Measurements from ENCODE around the gene PACRG.

Gene PACRG

GRCh38 chr6:163342571-163343539, 615.1 kb downstream of the PACRG start:
- DNase-seq (ENCODE audit: low read depth in 1 of 2, low spot score in 1 of 2) = no peak

GRCh38 chr6:163343609-163344008, 615.8 kb downstream of the PACRG start:
- DNase-seq (ENCODE audit: low read depth in 1 of 2, low spot score in 1 of 2) = no peak

- no peak for DNase-seq (ENCODE audit: low read depth in 1 of 2, low spot score in 1 of 2)
Observed at GRCh38 chr6:163344411-163344810, 616.6 kb downstream of the PACRG start.

- DNase-seq (ENCODE audit: low read depth in 1 of 2, low spot score in 1 of 2) = no peak
Observed at GRCh38 chr6:163345931-163346330, 618.2 kb downstream of the PACRG start.

DNA sequence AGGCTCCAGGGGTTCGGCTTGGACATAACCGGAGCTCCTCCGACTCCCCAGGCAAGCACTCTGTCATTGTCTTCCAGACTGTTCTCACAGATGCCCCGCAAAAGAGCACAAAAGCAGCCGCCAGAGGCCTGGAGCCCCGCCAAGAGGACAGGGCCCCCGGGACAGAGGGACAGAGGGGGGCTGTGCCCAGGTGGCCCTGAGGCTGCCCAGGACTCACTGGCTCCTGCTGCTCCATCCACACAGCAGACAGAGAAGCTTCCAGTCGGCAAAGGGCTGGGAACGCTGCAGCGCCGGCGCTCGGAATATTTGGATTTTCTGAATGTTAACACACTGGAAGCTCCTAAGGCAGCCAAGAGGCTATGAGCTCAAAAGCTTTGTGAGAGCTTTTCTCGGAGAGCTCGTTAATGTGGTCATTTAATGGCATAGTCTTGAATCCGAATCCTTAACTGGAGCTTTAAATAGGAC, 618.8 kb downstream of the PACRG start:
- DNase-seq (ENCODE audit: low read depth in 1 of 2, low spot score in 1 of 2) = no peak

GRCh38 chr6:163347021-163347446, 619.3 kb downstream of the PACRG start:
- DNase-seq (ENCODE audit: low read depth in 1 of 2, low spot score in 1 of 2) = no peak

DNA sequence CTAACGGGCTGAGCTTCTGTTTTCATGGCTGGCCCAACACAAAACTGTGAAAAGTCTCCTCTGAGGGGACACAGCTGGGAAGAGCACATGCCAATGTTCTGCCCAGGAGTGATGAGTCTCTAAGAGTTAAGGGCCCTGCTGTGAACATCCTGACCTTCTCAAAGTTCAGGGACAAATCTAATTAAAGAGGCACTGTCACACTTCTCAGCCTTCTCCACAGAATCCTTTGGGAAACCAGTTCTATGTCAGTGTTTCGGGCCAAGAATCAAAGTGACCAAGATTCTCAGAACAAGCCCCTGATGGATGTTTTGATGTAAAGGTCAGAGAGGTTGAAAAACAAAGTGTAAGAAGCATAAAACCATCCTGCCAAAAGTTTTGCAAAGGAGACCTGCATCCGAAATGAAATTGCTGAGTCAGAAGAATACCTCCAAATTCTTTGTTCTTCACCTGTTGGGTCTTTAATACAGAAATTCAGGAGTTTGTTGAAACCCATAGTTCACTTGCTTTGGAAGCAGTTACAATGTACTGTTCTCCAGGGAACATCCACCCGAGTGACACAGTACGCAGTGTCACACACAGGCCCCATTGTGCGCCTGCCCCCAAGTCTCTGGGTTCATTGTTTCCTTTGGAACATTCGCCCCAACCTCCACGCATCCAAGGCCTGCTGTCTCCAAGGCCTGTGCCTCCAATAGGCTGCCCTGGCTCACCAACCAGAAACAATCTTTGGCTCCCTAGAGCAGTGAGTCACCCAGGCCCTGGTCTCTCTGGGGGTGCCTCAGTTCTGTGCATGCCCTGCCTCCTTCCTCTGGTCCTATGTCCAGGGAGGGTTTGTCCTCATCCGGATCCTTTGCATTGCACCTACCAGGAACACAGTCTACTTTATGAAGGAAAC, 621.3 kb downstream of the PACRG start:
- DNase-seq (ENCODE audit: low read depth in 1 of 2, low spot score in 1 of 2) = no peak

- no peak for DNase-seq (ENCODE audit: low read depth in 1 of 2, low spot score in 1 of 2)
Observed at GRCh38 chr6:163349696-163350095, 621.9 kb downstream of the PACRG start.

DNA sequence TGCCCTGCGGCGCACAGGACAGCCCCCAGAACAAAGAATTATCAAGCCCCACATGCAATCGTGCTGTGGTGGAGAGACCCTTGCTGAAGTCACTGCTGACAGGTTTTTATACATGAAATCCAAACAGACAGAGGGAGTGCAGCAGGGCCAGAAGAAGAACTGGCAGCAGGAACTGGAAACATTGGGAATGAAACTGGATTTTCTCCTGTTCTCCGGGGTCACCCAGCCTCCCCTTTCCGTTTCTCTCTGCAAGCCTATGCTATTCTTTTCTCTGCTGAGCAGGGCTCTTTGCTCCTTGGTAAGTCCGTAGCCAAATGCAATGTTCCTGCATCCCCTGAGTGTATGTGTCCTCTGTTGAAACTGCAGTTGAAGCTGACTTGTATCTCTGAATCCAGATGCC, 623.2 kb downstream of the PACRG start:
- no peak for DNase-seq (ENCODE audit: low read depth in 1 of 2, low spot score in 1 of 2)

GRCh38 chr6:163352011-163352685, 624.4 kb downstream of the PACRG start:
- DNase-seq (ENCODE audit: low read depth in 1 of 2, low spot score in 1 of 2) = no peak

GRCh38 chr6:163352966-163353365, 625.2 kb downstream of the PACRG start:
- no peak for DNase-seq (ENCODE audit: low read depth in 1 of 2, low spot score in 1 of 2)

GRCh38 chr6:163354085-163354484, 626.3 kb downstream of the PACRG start:
- DNase-seq (ENCODE audit: low read depth in 1 of 2, low spot score in 1 of 2) = no peak

- no peak for DNase-seq (ENCODE audit: low read depth in 1 of 2, low spot score in 1 of 2)
Observed at GRCh38 chr6:163354761-163355425, 627.1 kb downstream of the PACRG start.

- no peak for DNase-seq (ENCODE audit: low read depth in 1 of 2, low spot score in 1 of 2)
Observed at GRCh38 chr6:163355426-163355991, 627.7 kb downstream of the PACRG start.

GRCh38 chr6:163356324-163356723, 628.5 kb downstream of the PACRG start:
- DNase-seq (ENCODE audit: low read depth in 1 of 2, low spot score in 1 of 2) = no peak

GRCh38 chr6:163356743-163357142, 629.0 kb downstream of the PACRG start:
- no peak for DNase-seq (ENCODE audit: low read depth in 1 of 2, low spot score in 1 of 2)

GRCh38 chr6:163364641-163365040, 636.9 kb downstream of the PACRG start:
- DNase-seq (ENCODE audit: low read depth in 1 of 2, low spot score in 1 of 2) = no peak
